ENCODE data around the gene GABRG3.

GRCh38 chr15:27260523-27260922 lies 289.5 kb downstream of the GABRG3 start:
- TF ChIP-seq ZNF664 (tag by site-specific recombination; IDR thresholded peaks at IDR 0.05) = no peak
- TF ChIP-seq ZFP37 (tag by site-specific recombination; IDR thresholded peaks at IDR 0.05) = no peak
- no peak for TF ChIP-seq ZBTB26 (tag by site-specific recombination; optimal IDR thresholded peaks at IDR 0.05)
- TF ChIP-seq ZSCAN5A (tag by site-specific recombination; IDR thresholded peaks at IDR 0.05) = no peak
- no peak for TF ChIP-seq ZNF132 (tag by site-specific recombination; IDR thresholded peaks at IDR 0.05; ENCODE audit: borderline replicate concordance)
- no peak for TF ChIP-seq CTCF (tag by site-specific recombination; IDR thresholded peaks at IDR 0.05)
- no peak for TF ChIP-seq ZNF785 (tag by site-specific recombination; IDR thresholded peaks at IDR 0.05)
